GM19099 (cell line): ENCODE data around the gene H3-3A.

Experiments used
- POLR2A ChIP-seq: IDR thresholded peaks from 3 replicates; pipeline ENCODE4 v1.6.1; 2011; ENCODE audit warnings: low read depth; ENCODE audit not compliant: insufficient read length; ENCODE audit errors: extremely low read depth

Gene H3-3A

GRCh38 chr1:226066415-226067078, 4.0 kb downstream of the H3-3A start:
- no peak for TF ChIP-seq POLR2A

- no peak for TF ChIP-seq POLR2A
These were observed 7.4 kb downstream of the H3-3A start for GRCh38 chr1:226069811-226070489.

- no peak for TF ChIP-seq POLR2A
These were observed 9.8 kb downstream of the H3-3A start for GRCh38 chr1:226072347-226072746.

- TF ChIP-seq POLR2A, result peak; percentile 20
These were observed 10.9 kb downstream of the H3-3A start for GRCh38 chr1:226073184-226073950.

- no peak for TF ChIP-seq POLR2A
These were observed 11.5 kb downstream of the H3-3A start for GRCh38 chr1:226074046-226074445.

- TF ChIP-seq POLR2A, result no peak
These were observed 13.9 kb downstream of the H3-3A start for GRCh38 chr1:226076378-226076777.

GRCh38 chr1:226078374-226078773, 15.9 kb downstream of the H3-3A start:
- TF ChIP-seq POLR2A, result no peak

- TF ChIP-seq POLR2A, result no peak
These were observed 20.0 kb downstream of the H3-3A start for GRCh38 chr1:226082587-226082917.

- no peak for TF ChIP-seq POLR2A
These were observed 20.4 kb downstream of the H3-3A start for GRCh38 chr1:226082959-226083301.

GRCh38 chr1:226083302-226084101, 21.0 kb downstream of the H3-3A start:
- peak; percentile 50 for TF ChIP-seq POLR2A

- no peak for TF ChIP-seq POLR2A
These were observed 23.3 kb downstream of the H3-3A start for GRCh38 chr1:226085675-226086285.

GRCh38 chr1:226086776-226087175, 24.3 kb downstream of the H3-3A start:
- TF ChIP-seq POLR2A, result no peak

GRCh38 chr1:226091461-226091860, 28.9 kb downstream of the H3-3A start:
- no peak for TF ChIP-seq POLR2A

- no peak for TF ChIP-seq POLR2A
These were observed 30.4 kb downstream of the H3-3A start for GRCh38 chr1:226092965-226093364.

GRCh38 chr1:226093621-226094020, 31.1 kb downstream of the H3-3A start:
- no peak for TF ChIP-seq POLR2A
